ENCODE data around the gene NEURL1.

DNA sequence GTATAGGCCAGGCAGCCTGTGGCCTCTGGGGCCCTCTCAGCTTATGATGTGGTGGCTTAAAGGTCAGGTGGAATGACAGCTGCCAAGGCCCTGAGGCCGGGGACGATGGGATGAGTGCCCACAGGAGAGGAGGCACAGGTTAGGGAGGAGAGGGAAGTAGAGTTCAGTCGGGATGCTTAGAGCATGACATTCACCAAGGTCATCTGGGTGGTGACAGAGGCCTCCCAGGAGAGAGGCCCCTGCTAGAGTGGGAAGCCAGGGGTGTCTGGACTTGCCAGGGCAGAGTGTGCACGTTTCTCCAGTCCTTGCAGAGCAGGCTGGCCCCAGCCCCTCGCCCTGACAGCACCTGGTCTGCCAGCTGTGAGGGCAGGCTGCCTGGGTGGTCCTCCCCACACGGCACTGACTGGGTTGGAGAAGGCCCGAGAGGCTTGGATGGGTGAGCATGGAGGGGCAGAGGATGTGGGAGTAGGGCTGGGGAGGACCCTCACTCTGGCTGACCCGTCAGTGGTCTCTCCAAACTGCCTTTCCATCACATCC is 36.3 kb upstream of the NEURL1 start:
- TF ChIP-seq, protein P1, sequence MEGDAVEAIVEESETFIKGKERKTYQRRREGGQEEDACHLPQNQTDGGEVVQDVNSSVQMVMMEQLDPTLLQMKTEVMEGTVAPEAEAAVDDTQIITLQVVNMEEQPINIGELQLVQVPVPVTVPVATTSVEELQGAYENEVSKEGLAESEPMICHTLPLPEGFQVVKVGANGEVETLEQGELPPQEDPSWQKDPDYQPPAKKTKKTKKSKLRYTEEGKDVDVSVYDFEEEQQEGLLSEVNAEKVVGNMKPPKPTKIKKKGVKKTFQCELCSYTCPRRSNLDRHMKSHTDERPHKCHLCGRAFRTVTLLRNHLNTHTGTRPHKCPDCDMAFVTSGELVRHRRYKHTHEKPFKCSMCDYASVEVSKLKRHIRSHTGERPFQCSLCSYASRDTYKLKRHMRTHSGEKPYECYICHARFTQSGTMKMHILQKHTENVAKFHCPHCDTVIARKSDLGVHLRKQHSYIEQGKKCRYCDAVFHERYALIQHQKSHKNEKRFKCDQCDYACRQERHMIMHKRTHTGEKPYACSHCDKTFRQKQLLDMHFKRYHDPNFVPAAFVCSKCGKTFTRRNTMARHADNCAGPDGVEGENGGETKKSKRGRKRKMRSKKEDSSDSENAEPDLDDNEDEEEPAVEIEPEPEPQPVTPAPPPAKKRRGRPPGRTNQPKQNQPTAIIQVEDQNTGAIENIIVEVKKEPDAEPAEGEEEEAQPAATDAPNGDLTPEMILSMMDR (conservative IDR thresholded peaks at IDR 0.05) = no peak
- TF ChIP-seq EZH2 (IDR thresholded peaks at IDR 0.05; ENCODE audit: low read depth) = no peak
